Measurements from ENCODE around the gene SPIN2A.
"Not testable (repeated sequence)": the region's sequence is repeated elsewhere in the genome, so short reads cannot be mapped to it uniquely, and the experiment has no call there.

Gene SPIN2A

GRCh38 chrX:57137073-57137472 is at the start of gene SPIN2A:
Gene SPIN2A, minus strand, starts transcription at chrX:57137397. Its CDS starts 800 bp downstream, at chrX:57136597.
- DNase-seq: not testable (repeated sequence)

GRCh38 chrX:57178605-57179004 is 41.4 kb upstream of the SPIN2A start:
- DNase-seq: no peak

- DNase-seq: no peak
Measured at GRCh38 chrX:57177070-57177469, 39.9 kb upstream of the SPIN2A start.

- no peak for DNase-seq
Measured at GRCh38 chrX:57172544-57172943, 35.3 kb upstream of the SPIN2A start.

GRCh38 chrX:57156397-57157049 is 19.3 kb upstream of the SPIN2A start:
- DNase-seq: peak; percentile 25

- DNase-seq: no peak
Measured at GRCh38 chrX:57155171-57155570, 18.0 kb upstream of the SPIN2A start.

GRCh38 chrX:57152222-57152621 is 15.0 kb upstream of the SPIN2A start:
- not testable (repeated sequence) for DNase-seq

- DNase-seq: no peak
Measured at GRCh38 chrX:57138674-57139073, 1.5 kb upstream of the SPIN2A start.

- peak; percentile 36 for DNase-seq
Measured at GRCh38 chrX:57137501-57137900, 304 bp upstream of the SPIN2A start.

- not testable (repeated sequence) for DNase-seq
Measured at GRCh38 chrX:57136589-57136988, 608 bp downstream of the SPIN2A start.

- DNase-seq: no peak
Measured at GRCh38 chrX:57135287-57135686, 1.9 kb downstream of the SPIN2A start.

- no peak for DNase-seq
Measured at GRCh38 chrX:57134702-57135101, 2.5 kb downstream of the SPIN2A start.

- DNase-seq: no peak
Measured at GRCh38 chrX:57133706-57134105, 3.5 kb downstream of the SPIN2A start.

GRCh38 chrX:57133284-57133683 is 3.9 kb downstream of the SPIN2A start:
- DNase-seq: not testable (repeated sequence)

- DNase-seq: no peak
Measured at GRCh38 chrX:57132046-57132445, 5.2 kb downstream of the SPIN2A start.

GRCh38 chrX:57121816-57122215 is 15.4 kb downstream of the SPIN2A start:
- DNase-seq: no peak

GRCh38 chrX:57121162-57121755 is 15.9 kb downstream of the SPIN2A start, which contains the start of gene SPIN2B:
Gene SPIN2B, minus strand, starts transcription at chrX:57121548.
- peak; percentile 82 for DNase-seq

GRCh38 chrX:57120619-57121161 is 16.5 kb downstream of the SPIN2A start:
- not testable (repeated sequence) for DNase-seq

GRCh38 chrX:57119416-57119815 is 17.8 kb downstream of the SPIN2A start:
- DNase-seq: no peak

GRCh38 chrX:57117566-57117965 is 19.6 kb downstream of the SPIN2A start:
- DNase-seq: not testable (repeated sequence)

- no peak for DNase-seq
Measured at GRCh38 chrX:57104921-57105398, 32.2 kb downstream of the SPIN2A start.

GRCh38 chrX:57104406-57104805 is 32.8 kb downstream of the SPIN2A start:
- no peak for DNase-seq

GRCh38 chrX:57103489-57103888 is 33.7 kb downstream of the SPIN2A start:
- no peak for DNase-seq

- DNase-seq: not testable (repeated sequence)
Measured at GRCh38 chrX:57102918-57103317, 34.3 kb downstream of the SPIN2A start.

All from NCI-H2171 treated with DMSO at 0.1 percent for 48 hours (cell line).